K562 (cell line): ENCODE results near the gene TMEM185B. TPM values are rescaled to one million over a fixed set of nuclear protein-coding genes. Genes with fewer than 3 reads are reported as not detected.

Source experiments
- ATAC-seq: fragments of 200-7000 bp; cut with Tn5 transposase; 3 replicates; pipeline ENCODE4 v1.9.1; 2020; ENCODE audit warnings: moderate library complexity
- BruUV-seq: library from RNA; stranded (reverse); fragments of 400-500 nt; replicated peaks from 2 replicates; lab custom pipeline; 2021; lab: Mats Ljungman, UMichigan
- CTCF ChIA-PET: fragments of 300-600 bp; formaldehyde crosslinking; extraction: SDS; loops from one replicate; lab custom pipeline; 2021; ENCODE audit warnings: low intra/inter-chr PET ratio; lab: Yijun Ruan, JAX
- POLR2A ChIA-PET: fragments of 300-600, 350-650 bp; sonication (Branson Sonifier 250); formaldehyde crosslinking; extraction: SDS; loops from one replicate; lab custom pipeline; 2021; ENCODE audit warnings: antibody characterized with exemption, inconsistent platforms; lab: Yijun Ruan, JAX
- DNase-seq, 4 experiments: peaks; one replicate each; pipeline versions ENCODE4 v3.0.0 to v3.0.0-alpha.2; 2011 to 2018; ENCODE audit warnings: low spot score in 3 of 4, mixed read lengths in 3 of 4; ENCODE audit errors: extremely low read depth in 1 of 4
- FAIRE-seq: peaks from 2 replicates; lab custom pipeline; 2011; peaks lifted over from hg19 to GRCh38; lab: Jason Lieb, UNC
- H2AFZ ChIP-seq: 2 replicates; pipeline ENCODE4 v1.6.0; 2011; ENCODE audit warnings: low read depth, low read length, control low read depth, inconsistent platforms
- H3K27ac ChIP-seq: fragments of 200-600 bp; 3 replicates; pipeline ENCODE4 v1.8.0; 2011; ENCODE audit warnings: low read depth, mild to moderate bottlenecking, control low read depth, inconsistent platforms, low read length, moderate library complexity, mixed read lengths; ENCODE audit errors: extremely low read depth
- H3K27me3 ChIP-seq, 2 experiments: fragments of 300-600 bp in 1 of 2; 2 replicates in 1 of 2; 3 replicates in 1 of 2; pipeline versions ENCODE4 v1.6.0 to v1.8.0; 2011; ENCODE audit warnings: inconsistent platforms in 2 of 2, low read length in 2 of 2, mild to moderate bottlenecking in 1 of 2, mixed read lengths in 1 of 2, moderate library complexity in 1 of 2; ENCODE audit not compliant: control insufficient read depth in 2 of 2, insufficient read depth in 2 of 2
- H3K36me3 ChIP-seq: fragments of 300-600 bp; 3 replicates; pipeline ENCODE4 v1.8.0; 2011; ENCODE audit warnings: mild to moderate bottlenecking, low read length, inconsistent platforms; ENCODE audit not compliant: control insufficient read depth, insufficient read depth
- H3K4me1 ChIP-seq, 2 experiments: fragments of 200-600 bp in 1 of 2; replicated peaks in 1 of 2; 2 replicates in 1 of 2; 3 replicates in 1 of 2; pipeline versions ENCODE4 v1.5.1 to v1.8.0; 2011; ENCODE audit warnings: inconsistent platforms in 2 of 2, low read length in 2 of 2, mild to moderate bottlenecking in 1 of 2, mixed read lengths in 1 of 2, moderate library complexity in 1 of 2; ENCODE audit not compliant: control insufficient read depth in 2 of 2, insufficient read depth in 2 of 2
- H3K4me2 ChIP-seq: 2 replicates; pipeline ENCODE4 v1.6.1; 2011; ENCODE audit warnings: low read length, control low read depth, inconsistent platforms, mixed read lengths; ENCODE audit not compliant: insufficient read depth
- H3K4me3 ChIP-seq: fragments of 200-600 bp; sonication (generic), shearing (Covaris generic); 2 replicates; pipeline ENCODE4 v1.5.1; 2016; ENCODE audit warnings: control low read depth, inconsistent platforms
- H3K79me2 ChIP-seq: fragments of 200-600 bp; 3 replicates; pipeline ENCODE4 v1.8.0; 2011; ENCODE audit warnings: low read length, inconsistent platforms; ENCODE audit not compliant: control insufficient read depth, insufficient read depth
- H3K9ac ChIP-seq, 2 experiments: 2 replicates each; pipeline versions ENCODE4 v1.6.0 to v1.6.1; 2011; ENCODE audit warnings: low read depth in 2 of 2, low read length in 2 of 2, control low read depth in 1 of 2, inconsistent platforms in 1 of 2, mild to moderate bottlenecking in 1 of 2, mixed read lengths in 1 of 2; ENCODE audit not compliant: insufficient read depth in 1 of 2
- H3K9me1 ChIP-seq: one replicate; pipeline ENCODE4 v1.6.0; 2011; ENCODE audit warnings: inconsistent platforms, mild to moderate bottlenecking, low read length, moderate library complexity; ENCODE audit not compliant: control insufficient read depth, insufficient read depth
- H3K9me3 ChIP-seq: replicated peaks from 2 replicates; pipeline ENCODE4 v1.5.1; 2011; ENCODE audit warnings: low read depth, low read length, inconsistent platforms; ENCODE audit not compliant: control insufficient read depth, insufficient read depth
- H4K20me1 ChIP-seq: replicated peaks from 2 replicates; pipeline ENCODE4 v1.6.1; 2011; ENCODE audit warnings: low read length, inconsistent platforms, mixed read lengths; ENCODE audit not compliant: control insufficient read depth, insufficient read depth
- CEBPZ ChIP-seq: fragments of 150-350 bp; IDR thresholded peaks from 2 replicates; pipeline ENCODE4 v1.6.1; 2014; ENCODE audit warnings: low read depth, mild to moderate bottlenecking, low read length, borderline replicate concordance
- CHCHD3 ChIP-seq: fragments of 250-450 bp; sonication (Bioruptor Pico); IDR thresholded peaks from 2 replicates; pipeline ENCODE4 v2.1.2; 2022; ENCODE audit warnings: mild to moderate bottlenecking
- CTBP1 ChIP-seq: fragments of 450-650 bp; IDR thresholded peaks from 2 replicates; pipeline ENCODE4 v1.6.1; 2016; ENCODE audit warnings: borderline replicate concordance
- CUX1 ChIP-seq: fragments of 200-800 bp; sonication (Bioruptor generic); IDR thresholded peaks from 2 replicates; pipeline ENCODE4 v1.6.1; 2016; ENCODE audit warnings: missing genetic modification characterization, missing compliant biosample characterization
- ELF2 ChIP-seq: fragments of 250-450 bp; sonication (Bioruptor Pico); IDR thresholded peaks from 2 replicates; pipeline ENCODE4 v1.5.0; 2021; ENCODE audit warnings: mild to moderate bottlenecking
- HNRNPUL1 ChIP-seq: fragments of 200-400 bp; formaldehyde crosslinking; IDR thresholded peaks from 2 replicates; pipeline ENCODE4 v1.6.1; 2017; ENCODE audit warnings: low read length
- MXI1 ChIP-seq: IDR thresholded peaks from 2 replicates; pipeline ENCODE4 v1.6.1; 2011; ENCODE audit warnings: low read depth, mild to moderate bottlenecking, improper control_type of control experiment, low read length
- PHF8 ChIP-seq: fragments of 200-600 bp; sonication (generic); IDR thresholded peaks from 2 replicates; pipeline ENCODE4 v1.6.1; 2012; ENCODE audit warnings: mixed run types, mild to moderate bottlenecking, inconsistent platforms, low read length, moderate library complexity, borderline replicate concordance
- THRAP3 ChIP-seq: fragments of 450-650 bp; IDR thresholded peaks from 2 replicates; pipeline ENCODE4 v1.6.1; 2016; ENCODE audit warnings: mild to moderate bottlenecking, inconsistent platforms, borderline replicate concordance
- ZNF354B ChIP-seq: fragments of 250-450 bp; sonication (Bioruptor Pico); IDR thresholded peaks from 2 replicates; pipeline ENCODE4 v1.4.0; 2020
- ZNF518B ChIP-seq: fragments of 250-450 bp; sonication (Bioruptor Pico); IDR thresholded peaks from 2 replicates; pipeline ENCODE4 v1.5.0; 2021; ENCODE audit warnings: mild to moderate bottlenecking, moderate library complexity
- WGBS: fragments of 100-300 bp; shearing (Covaris generic); methylation state at CpG from one replicate; pipeline ENCODE4 v1.1.6; 2016; ENCODE audit warnings: low coverage, mixed read lengths; ENCODE audit not compliant: insufficient coverage; ENCODE audit errors: missing lambda C conversion rate; 5-methylcytosine and 5-hydroxymethylcytosine counted together
- in situ Hi-C: fragments of 300-500 bp; cut with MboI; formaldehyde crosslinking; loops from 4 replicates; pipeline ENCODE4 v1.15.0; 2018; ENCODE audit warnings: inconsistent platforms, mixed read lengths
- intact Hi-C: fragments of 100-400 bp; cut with micrococcal nuclease; formaldehyde crosslinking; loops from 2 replicates; pipeline ENCODE4 v1.14.2; 2022
- polyA plus RNA-seq, 8 experiments: library from polyadenylated mRNA; depleted of rRNA in 4 of 8; stranded (reverse) in 5 of 8; unstranded in 3 of 8; fragments of >200 nt; fragmentation: Nextera tagmentation in 2 of 8; fragmentation: Illumina TruSeq in 1 of 8; extraction: Ambion mirVana in 2 of 8; extraction: Trizol in 1 of 8; gene quantifications; 2 replicates each; pipeline versions ENCODE4 v1.2.1 to v1.2.3, GENCODE V29; 2011 to 2014; ENCODE audit warnings: inconsistent platforms in 1 of 8, missing spikeins in 1 of 8
- total RNA-seq, 7 experiments: library from RNA; depleted of rRNA in 6 of 7; stranded (reverse); fragments of >200 nt in 6 of 7; fragmentation: Illumina TruSeq in 2 of 7; extraction: Trizol in 2 of 7; gene quantifications; 2 replicates each; pipeline versions ENCODE4 v1.2.1 to v1.2.3, GENCODE V29; 2011 to 2021; ENCODE audit warnings: low replicate concordance in 1 of 7

The TMEM185B gene
- total and polyA plus RNA-seq, 9 of the 15 experiments (the other 6 are each of a cell fraction or from before 2014, with no cell fraction given), result 2.9 to 28.2 (median 11.5) TPM

- H3K9me3 ChIP-seq, result no peaks in the 10 kb centered on the region; the same call in 1 of the 2 replicates
- 0% methylated on average over 1 of the region's 1 CpG for WGBS
- no peaks in the 10 kb centered on the region for H3K27me3 ChIP-seq
- H3K36me3 ChIP-seq, result no peaks in the 10 kb centered on the region
- no peak overlapping the region for H3K27ac ChIP-seq
- no peaks in the 10 kb centered on the region for H3K9me1 ChIP-seq
- ChIA-PET CTCF (no interaction called here), POLR2A (interaction anchor here (0.6 kb wide), 2 partner anchors 21 to 123 kb away, joined by 3 to 4 read pairs; no protein-coding TSS in a partner anchor)
- H3K4me1 ChIP-seq, result no peaks in the 10 kb centered on the region
- intact Hi-C loops (no loop called here), in situ Hi-C loops (no loop called here)
- H3K4me2 ChIP-seq, result no peak overlapping the region
- FAIRE-seq (no peak), ATAC-seq (no peak), DNase-seq (no peak)
- BruUV-seq, result no TSS peak
- H2AFZ ChIP-seq, result no peak overlapping the region
- H3K9ac ChIP-seq, result no peak overlapping the region
- H3K79me2 ChIP-seq, result no peaks in the 10 kb centered on the region
- no peak overlapping the region for H3K4me3 ChIP-seq
- no peaks in the 10 kb centered on the region for H4K20me1 ChIP-seq
- TF ChIP-seq MXI1 (no peak), CHCHD3 (CRISPR knock-in tag) (no peak), CTBP1 (no peak), ELF2 (CRISPR knock-in tag) (no peak), ZNF354B (CRISPR knock-in tag) (no peak), HNRNPUL1 (no peak), CUX1 (CRISPR knock-in tag) (no peak), THRAP3 (no peak), PHF8 (no peak), ZNF518B (CRISPR knock-in tag) (no peak), CEBPZ (no peak)
Observed at GRCh38 chr2:120195553-120195952, 27.6 kb downstream of the TMEM185B start.
